HG03139 (cell line): ENCODE measurements around the gene ZMYND8.
"Not testable (repeated sequence)": the region's sequence is repeated elsewhere in the genome, so short reads cannot be mapped to it uniquely, and the experiment has no call there.

Source experiments
- ATAC-seq: cut with Tn5 transposase; IDR thresholded peaks from one replicate; pipeline ENCODE4 v1.9.1; 2021; ENCODE audit not compliant: unreplicated experiment

The ZMYND8 gene

GRCh38 chr20:47356526-47357295 is at the start of gene ZMYND8:
Gene ZMYND8, minus strand, starts transcription at chr20:47356699. Its CDS starts 29 bp downstream, at chr20:47356670.
- ATAC-seq = no peak

- no peak for ATAC-seq
Observed at GRCh38 chr20:47405775-47406325, 49.4 kb upstream of the ZMYND8 start.

GRCh38 chr20:47400685-47401084 is 44.2 kb upstream of the ZMYND8 start:
- ATAC-seq = no peak

- ATAC-seq = no peak
Observed at GRCh38 chr20:47397652-47398301, 41.3 kb upstream of the ZMYND8 start.

- ATAC-seq = no peak
Observed at GRCh38 chr20:47396762-47397476, 40.4 kb upstream of the ZMYND8 start.

GRCh38 chr20:47393796-47394514 is 37.5 kb upstream of the ZMYND8 start:
- not testable (repeated sequence) for ATAC-seq

- ATAC-seq = no peak
Observed at GRCh38 chr20:47392721-47393073, 36.2 kb upstream of the ZMYND8 start.

GRCh38 chr20:47392015-47392720 is 35.7 kb upstream of the ZMYND8 start:
- no peak for ATAC-seq

GRCh38 chr20:47391276-47392010 is 34.9 kb upstream of the ZMYND8 start:
- no peak for ATAC-seq

- no peak for ATAC-seq
Observed at GRCh38 chr20:47389867-47390347, 33.4 kb upstream of the ZMYND8 start.

- ATAC-seq = not testable (repeated sequence)
Observed at GRCh38 chr20:47385968-47386367, 29.5 kb upstream of the ZMYND8 start.

GRCh38 chr20:47382746-47383415 is 26.4 kb upstream of the ZMYND8 start:
- no peak for ATAC-seq

GRCh38 chr20:47380481-47380880 is 24.0 kb upstream of the ZMYND8 start:
- no peak for ATAC-seq

- ATAC-seq = no peak
Observed at GRCh38 chr20:47379433-47380150, 23.1 kb upstream of the ZMYND8 start.

- ATAC-seq = no peak
Observed at GRCh38 chr20:47377122-47377722, 20.7 kb upstream of the ZMYND8 start.

GRCh38 chr20:47376096-47376643 is 19.7 kb upstream of the ZMYND8 start:
- not testable (repeated sequence) for ATAC-seq

GRCh38 chr20:47374121-47374520 is 17.6 kb upstream of the ZMYND8 start:
- ATAC-seq = not testable (repeated sequence)
